Thyroid gland (tissue), 4 donors: ENCODE measurements around the gene APBA1.

Experiments
- CTCF ChIP-seq, 6 experiments: fragments of 200-600 bp in 3 of 6; fragments of 450-650 bp in 3 of 6; sonication (generic) in 3 of 6; IDR thresholded peaks; one replicate each; pipeline ENCODE4 v1.5.1; 2016 to 2019; ENCODE audit warnings: antibody characterized with exemption in 6 of 6, mild to moderate bottlenecking in 2 of 6, inconsistent platforms in 1 of 6, moderate library complexity in 1 of 6
- POLR2A ChIP-seq, 2 donors: fragments of 450-650 bp; IDR thresholded peaks; one replicate each; pipeline ENCODE4 v1.6.1; 2017; ENCODE audit warnings: antibody characterized with exemption in 2 of 2, mild to moderate bottlenecking in 2 of 2, moderate library complexity in 1 of 2

DNA sequence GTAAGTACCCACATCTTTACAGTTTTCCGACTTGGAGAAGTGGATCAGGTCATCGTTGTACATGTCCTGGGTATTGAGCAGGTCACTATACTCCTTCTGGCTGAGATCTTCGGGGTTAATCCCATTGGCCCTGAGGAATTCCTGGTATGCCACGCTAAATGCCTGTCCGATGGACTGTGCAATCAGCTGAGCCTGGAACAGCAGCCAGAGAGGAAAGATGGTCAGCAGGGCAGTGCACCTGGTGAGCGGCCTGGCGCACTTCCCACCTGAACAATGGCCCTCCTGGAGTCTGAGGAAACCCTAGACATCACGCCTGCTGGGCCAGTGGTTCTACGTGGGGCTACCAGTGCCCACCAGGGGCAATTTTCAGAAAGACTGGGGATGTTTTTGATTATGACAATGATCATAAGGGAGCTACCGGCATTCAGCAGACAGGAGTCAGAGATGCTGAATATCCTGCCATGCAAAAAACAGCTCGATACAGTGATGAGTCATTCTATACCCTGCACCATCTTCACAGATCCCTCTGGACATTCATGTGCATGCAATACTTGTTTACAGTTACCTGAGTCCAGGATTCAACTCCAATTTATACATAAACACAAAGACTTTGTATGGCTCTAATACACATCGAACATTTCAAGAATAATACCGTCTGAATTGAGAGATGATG lies 219.9 kb downstream of the APBA1 start:
- TF ChIP-seq POLR2A (IDR thresholded peaks at IDR 0.05) (no peak), CTCF (IDR thresholded peaks at IDR 0.05) (peak in 1 of 6 experiments; percentile 15)
